Peyer's patch (tissue), 4 donors: ENCODE results near the gene CEP85.

Experiments
- CTCF ChIP-seq, 6 experiments: fragments of 450-650 bp in 4 of 6; fragments of 200-600 bp in 2 of 6; sonication (generic) in 1 of 6; IDR thresholded peaks; one replicate each; pipeline ENCODE4 v1.5.1; 2017 to 2019; ENCODE audit warnings: antibody characterized with exemption in 6 of 6, mild to moderate bottlenecking in 3 of 6, moderate library complexity in 1 of 6
- POLR2A ChIP-seq, 2 donors: fragments of 450-650 bp; IDR thresholded peaks; one replicate each; pipeline ENCODE4 v1.5.1; 2017; ENCODE audit warnings: antibody characterized with exemption in 2 of 2, mild to moderate bottlenecking in 2 of 2, moderate library complexity in 2 of 2

GRCh38 chr1:26293911-26294463 lies 60.0 kb downstream of the CEP85 start:
- TF ChIP-seq POLR2A (IDR thresholded peaks at IDR 0.05) (no peak), CTCF (IDR thresholded peaks at IDR 0.05) (no peak)
